ENCODE measurements around the gene TMEM88. TPM values are rescaled to one million over a fixed set of nuclear protein-coding genes. Genes with fewer than 3 reads are reported as not detected.

TMEM88 gene
- total RNA-seq, 1 donor from 2014 or later, result 3.4 TPM

DNA sequence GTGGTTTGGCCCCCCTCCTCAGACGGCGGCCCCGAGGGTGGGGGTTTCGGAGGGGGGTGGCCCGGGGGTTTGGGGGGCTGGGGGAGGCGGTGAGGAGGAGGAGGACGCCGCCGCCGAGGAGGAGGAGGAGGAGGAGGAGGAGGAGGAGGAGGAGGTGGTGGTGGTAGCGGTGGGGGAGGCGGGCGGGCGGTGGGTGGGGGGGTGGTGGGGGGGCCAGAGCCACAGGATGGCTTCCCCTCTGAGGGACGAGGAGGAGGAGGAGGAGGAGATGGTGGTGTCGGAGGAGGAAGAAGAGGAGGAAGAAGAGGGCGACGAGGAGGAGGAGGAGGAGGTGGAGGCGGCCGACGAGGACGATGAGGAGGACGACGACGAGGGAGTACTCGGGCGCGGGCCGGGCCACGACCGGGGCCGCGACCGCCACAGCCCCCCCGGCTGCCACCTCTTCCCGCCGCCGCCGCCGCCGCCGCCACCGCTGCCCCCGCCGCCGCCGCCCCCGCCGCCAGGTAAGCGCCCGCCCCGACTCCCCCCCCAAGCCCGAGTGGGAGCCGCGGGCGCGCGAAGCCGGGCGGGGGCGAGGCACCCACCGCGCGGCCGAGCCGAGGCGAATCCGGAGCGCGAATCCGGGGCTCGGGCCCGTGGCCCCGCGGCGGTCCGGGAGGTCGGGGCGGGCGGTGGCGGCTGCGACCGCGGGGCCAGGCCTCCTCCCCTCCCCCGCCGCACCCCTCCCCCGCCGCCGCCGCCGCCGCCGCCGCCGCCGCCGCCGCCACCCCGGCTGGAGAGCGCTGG is 29.9 kb downstream of the TMEM88 start:
- peaks cover 5% of the 10 kb centered on the region for H3K36me3 Mint-ChIP-seq (ENCODE audit: unreplicated experiment)
- no peak for DNase-seq (ENCODE audit: extremely low spot score, unreplicated experiment)
- H3K27me3 Mint-ChIP-seq (ENCODE audit: unreplicated experiment), result no peaks in the 10 kb centered on the region
- peak overlapping the region; percentile 73 for H3K4me3 Mint-ChIP-seq (ENCODE audit: unreplicated experiment)
- H3K27ac Mint-ChIP-seq (ENCODE audit: unreplicated experiment), result peak overlapping the region; percentile 65
- no peaks in the 10 kb centered on the region for H3K9me3 Mint-ChIP-seq (ENCODE audit: unreplicated experiment)
- no peak for TF ChIP-seq CTCF (IDR thresholded peaks at IDR 0.05)
- peaks cover 3% of the 10 kb centered on the region for H3K4me1 Mint-ChIP-seq (ENCODE audit: unreplicated experiment)

GRCh38 chr17:7885367-7886226 is 30.7 kb downstream of the TMEM88 start:
- H3K4me1 Mint-ChIP-seq (ENCODE audit: unreplicated experiment), result peaks cover 3% of the 10 kb centered on the region
- TF ChIP-seq CTCF (IDR thresholded peaks at IDR 0.05), result no peak
- no peak overlapping the region for H3K4me3 Mint-ChIP-seq (ENCODE audit: unreplicated experiment)
- peak overlapping the region; percentile 60 for H3K27ac Mint-ChIP-seq (ENCODE audit: unreplicated experiment)
- no peaks in the 10 kb centered on the region for H3K9me3 Mint-ChIP-seq (ENCODE audit: unreplicated experiment)
- DNase-seq (ENCODE audit: extremely low spot score, unreplicated experiment), result no peak
- H3K36me3 Mint-ChIP-seq (ENCODE audit: unreplicated experiment), result peaks cover 9% of the 10 kb centered on the region
- no peaks in the 10 kb centered on the region for H3K27me3 Mint-ChIP-seq (ENCODE audit: unreplicated experiment)

DNA sequence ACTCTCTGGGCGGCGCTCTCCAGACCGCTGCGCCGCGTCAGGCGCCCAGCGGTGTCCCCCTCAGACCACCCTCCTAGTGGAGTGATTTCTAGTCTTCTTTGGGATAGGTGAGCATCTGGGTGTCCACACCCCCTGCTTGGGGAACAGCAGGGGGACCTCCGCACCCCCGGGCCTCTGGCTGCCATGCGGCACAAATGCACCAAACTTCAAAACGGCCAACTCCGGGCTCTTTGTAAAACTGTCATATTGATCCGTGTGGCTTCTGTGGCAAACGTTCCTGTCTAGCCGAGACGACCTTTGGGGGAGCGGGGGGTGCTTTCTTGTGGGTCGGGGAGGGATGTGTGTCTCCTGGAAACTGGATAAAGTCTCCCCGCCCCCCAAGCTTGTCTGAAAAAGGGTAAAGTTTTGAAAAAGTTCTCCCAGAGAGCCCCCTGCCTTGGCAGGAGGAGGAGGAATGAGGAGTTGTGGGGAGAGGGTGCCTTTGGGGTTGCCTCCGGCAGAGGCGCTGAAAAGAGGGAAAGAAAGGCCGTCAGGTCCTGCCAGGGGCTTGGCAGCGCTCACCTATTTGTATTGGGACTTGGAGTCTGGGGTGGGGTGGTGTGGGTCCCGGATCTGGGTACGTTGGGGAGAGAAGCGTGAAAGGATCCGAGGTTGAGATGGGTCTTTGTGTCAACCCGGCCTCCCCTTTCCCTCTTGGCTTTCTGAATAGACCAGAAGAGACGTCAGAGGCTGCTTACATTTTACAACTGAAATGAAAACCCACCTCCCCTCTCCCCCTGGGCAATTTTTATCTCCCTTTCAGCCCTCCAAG is 31.6 kb downstream of the TMEM88 start:
- TF ChIP-seq CTCF (IDR thresholded peaks at IDR 0.05), result no peak
- Mint-ChIP-seq H3K4me1 (ENCODE audit: unreplicated experiment) (peaks cover 3% of the 10 kb centered on the region), H3K4me3 (ENCODE audit: unreplicated experiment) (no peak overlapping the region), H3K36me3 (ENCODE audit: unreplicated experiment) (peaks cover 15% of the 10 kb centered on the region), H3K27ac (ENCODE audit: unreplicated experiment) (no peak overlapping the region), H3K27me3 (ENCODE audit: unreplicated experiment) (no peaks in the 10 kb centered on the region), H3K9me3 (ENCODE audit: unreplicated experiment) (no peaks in the 10 kb centered on the region)
- no peak for DNase-seq (ENCODE audit: extremely low spot score, unreplicated experiment)

DNA sequence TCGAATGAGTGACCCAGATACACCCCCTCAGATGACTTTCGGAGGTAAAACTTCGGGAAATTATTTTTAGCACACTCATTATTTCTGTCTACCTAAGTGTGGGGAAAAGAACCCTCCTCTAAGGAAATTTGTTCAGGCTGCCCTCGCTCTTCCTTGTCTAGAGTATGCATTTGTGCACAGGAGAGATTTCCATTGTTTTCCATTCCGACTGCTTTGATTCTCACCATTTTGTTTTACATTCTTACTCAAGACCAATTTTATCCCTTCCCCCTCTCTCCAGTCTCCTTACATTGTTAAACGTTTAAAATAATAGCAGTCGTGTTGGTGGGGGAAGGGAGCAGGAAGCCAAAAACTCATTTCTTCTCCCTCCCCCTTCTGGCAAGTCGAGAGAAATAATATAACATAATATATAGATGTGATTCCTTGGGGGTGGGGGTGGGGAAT is 32.2 kb downstream of the TMEM88 start:
- no peak overlapping the region for H3K4me3 Mint-ChIP-seq (ENCODE audit: unreplicated experiment)

More for the DNA sequence above, 32.2 kb downstream of the TMEM88 start:
- Mint-ChIP-seq H3K27ac (ENCODE audit: unreplicated experiment) (no peak overlapping the region), H3K36me3 (ENCODE audit: unreplicated experiment) (peaks cover 20% of the 10 kb centered on the region), H3K27me3 (ENCODE audit: unreplicated experiment) (no peaks in the 10 kb centered on the region), H3K4me1 (ENCODE audit: unreplicated experiment) (peaks cover 3% of the 10 kb centered on the region), H3K9me3 (ENCODE audit: unreplicated experiment) (no peaks in the 10 kb centered on the region)
- peak; percentile 31 for TF ChIP-seq CTCF (IDR thresholded peaks at IDR 0.05)
- DNase-seq (ENCODE audit: extremely low spot score, unreplicated experiment), result no peak
